Sigmoid colon (tissue), 4 donors: ENCODE results near the gene UBE2B.

ENCODE experiments used
- CTCF ChIP-seq, 4 experiments: fragments of 450-650 bp in 3 of 4; fragments of 200-600 bp in 1 of 4; IDR thresholded peaks; one replicate each; pipeline ENCODE4 v1.5.1; 2016 to 2019; ENCODE audit warnings: antibody characterized with exemption in 4 of 4, mild to moderate bottlenecking in 3 of 4, moderate library complexity in 2 of 4
- POLR2A ChIP-seq, 2 donors: fragments of 450-650 bp; IDR thresholded peaks; one replicate each; pipeline ENCODE4 v1.6.1; 2016; ENCODE audit warnings: antibody characterized with exemption in 2 of 2, mild to moderate bottlenecking in 2 of 2, moderate library complexity in 2 of 2
- POLR2AphosphoS5 ChIP-seq, 4 donors: sonication (generic); formaldehyde crosslinking; IDR thresholded peaks; one replicate each; pipeline ENCODE4 v1.6.1; 2017; ENCODE audit warnings: antibody characterized with exemption in 4 of 4

- TF ChIP-seq POLR2A (IDR thresholded peaks at IDR 0.05) (no peak), CTCF (IDR thresholded peaks at IDR 0.05) (no peak), POLR2AphosphoS5 (IDR thresholded peaks at IDR 0.05) (no peak)
Measured at GRCh38 chr5:134432174-134432573, 60.8 kb downstream of the UBE2B start.
